ENCODE measurements around the gene TEAD1. TPM values are rescaled to one million over a fixed set of nuclear protein-coding genes. Genes with fewer than 3 reads are reported as not detected.
"Not testable (repeated sequence)": the region's sequence is repeated elsewhere in the genome, so short reads cannot be mapped to it uniquely, and the experiment has no call there.

Gene TEAD1
- total RNA-seq, 2 experiments from 2014 or later = 0.25 to 0.83 TPM

DNA sequence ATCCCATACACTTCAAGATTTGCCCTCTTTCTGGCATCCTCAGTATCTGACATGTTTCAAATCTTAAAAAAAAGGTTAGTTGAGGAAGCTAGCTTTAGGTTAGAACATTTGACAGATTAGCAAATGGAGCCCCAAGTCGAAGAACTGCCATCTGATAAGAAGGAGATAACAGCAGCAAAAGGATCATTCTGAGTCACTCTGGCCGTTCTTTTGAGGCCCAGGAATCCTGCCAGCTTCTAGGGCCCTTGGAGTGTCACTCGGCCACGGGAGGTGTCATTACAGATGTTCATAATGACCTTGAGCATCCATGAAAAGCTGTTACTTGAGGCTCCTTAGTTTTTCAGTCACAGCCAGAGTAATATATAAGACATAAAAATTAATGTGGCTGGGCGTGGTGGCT lies 202.8 kb downstream of the TEAD1 start:
- TF ChIP-seq, protein P1, sequence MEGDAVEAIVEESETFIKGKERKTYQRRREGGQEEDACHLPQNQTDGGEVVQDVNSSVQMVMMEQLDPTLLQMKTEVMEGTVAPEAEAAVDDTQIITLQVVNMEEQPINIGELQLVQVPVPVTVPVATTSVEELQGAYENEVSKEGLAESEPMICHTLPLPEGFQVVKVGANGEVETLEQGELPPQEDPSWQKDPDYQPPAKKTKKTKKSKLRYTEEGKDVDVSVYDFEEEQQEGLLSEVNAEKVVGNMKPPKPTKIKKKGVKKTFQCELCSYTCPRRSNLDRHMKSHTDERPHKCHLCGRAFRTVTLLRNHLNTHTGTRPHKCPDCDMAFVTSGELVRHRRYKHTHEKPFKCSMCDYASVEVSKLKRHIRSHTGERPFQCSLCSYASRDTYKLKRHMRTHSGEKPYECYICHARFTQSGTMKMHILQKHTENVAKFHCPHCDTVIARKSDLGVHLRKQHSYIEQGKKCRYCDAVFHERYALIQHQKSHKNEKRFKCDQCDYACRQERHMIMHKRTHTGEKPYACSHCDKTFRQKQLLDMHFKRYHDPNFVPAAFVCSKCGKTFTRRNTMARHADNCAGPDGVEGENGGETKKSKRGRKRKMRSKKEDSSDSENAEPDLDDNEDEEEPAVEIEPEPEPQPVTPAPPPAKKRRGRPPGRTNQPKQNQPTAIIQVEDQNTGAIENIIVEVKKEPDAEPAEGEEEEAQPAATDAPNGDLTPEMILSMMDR (IDR thresholded peaks at IDR 0.05) = no peak
- no peak for DNase-seq
- Mint-ChIP-seq H3K4me1 (ENCODE audit: low read depth) (no peaks in the 10 kb centered on the region), H3K9me3 (no peaks in the 10 kb centered on the region), H3K4me3 (no peak overlapping the region), H3K27ac (no peak overlapping the region), H3K27me3 (peaks cover 8% of the 10 kb centered on the region), H3K36me3 (ENCODE audit: low read depth) (no peaks in the 10 kb centered on the region)
- ChIA-PET POLR2A (interaction anchor here (1.4 kb wide), 1 partner anchor 13 kb away, joined by 3 read pairs; no protein-coding TSS in a partner anchor), CTCF (interaction anchor here (0.9 kb wide), 1 partner anchor 9 kb away, joined by 3 read pairs; no protein-coding TSS in a partner anchor)
- no peak for ATAC-seq
- intact Hi-C loops (cut with micrococcal nuclease) = no loop called here

DNA sequence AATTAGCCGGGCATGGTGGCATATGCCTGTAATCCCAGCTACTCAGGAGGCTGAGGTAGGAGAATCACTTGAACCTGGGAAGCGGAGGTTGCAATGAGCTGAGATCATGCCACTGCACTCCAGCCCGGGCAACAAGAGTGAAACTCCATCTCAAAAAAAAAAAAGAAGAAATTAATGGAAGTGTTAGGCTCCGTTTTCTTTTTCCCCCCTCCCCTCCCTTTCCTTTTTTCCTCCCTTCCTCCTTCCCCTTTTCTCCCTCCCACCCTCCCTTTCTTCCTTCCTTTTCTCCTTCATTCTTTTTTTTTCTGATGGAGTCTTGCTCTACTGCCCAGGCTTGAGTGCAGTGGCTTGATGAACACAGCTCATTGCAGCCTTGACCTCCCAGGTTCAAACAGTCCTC lies 203.3 kb downstream of the TEAD1 start:
- H3K36me3 Mint-ChIP-seq (ENCODE audit: low read depth); ATAC-seq; H3K4me1 Mint-ChIP-seq (ENCODE audit: low read depth); H3K9me3 Mint-ChIP-seq; H3K27me3 Mint-ChIP-seq; H3K27ac Mint-ChIP-seq; H3K4me3 Mint-ChIP-seq; intact Hi-C loops (cut with micrococcal nuclease); DNase-seq: not testable (repeated sequence)
- ChIA-PET POLR2A (interaction anchor here (1.4 kb wide), 1 partner anchor 13 kb away, joined by 3 read pairs; no protein-coding TSS in a partner anchor), CTCF (interaction anchor here (0.9 to 3.2 kb wide), 2 partner anchors 8 to 11 kb away, joined by 3 to 13 read pairs; no protein-coding TSS in a partner anchor)

DNA sequence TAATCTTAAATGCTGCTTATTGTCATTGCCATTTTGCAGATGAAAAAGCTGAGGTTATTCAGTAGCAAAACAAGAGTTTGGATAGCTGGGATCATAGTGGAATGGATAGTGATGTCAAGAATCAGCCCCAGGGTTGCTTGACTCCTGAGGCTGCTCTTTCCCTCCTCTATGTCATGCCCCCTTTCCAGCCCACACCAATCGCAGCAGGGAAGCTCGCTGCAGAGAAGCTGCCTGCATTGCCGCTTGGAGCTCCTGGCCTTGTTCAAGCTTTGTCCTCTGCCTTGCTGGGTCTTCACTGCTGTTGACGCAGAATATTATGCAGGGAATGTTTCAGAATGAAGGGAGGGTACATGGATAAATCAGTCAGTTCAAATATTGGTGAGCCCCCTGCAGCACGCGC lies 206.1 kb downstream of the TEAD1 start:
- H3K4me1 Mint-ChIP-seq (ENCODE audit: low read depth) = no peaks in the 10 kb centered on the region
- peaks cover 5% of the 10 kb centered on the region for H3K27me3 Mint-ChIP-seq
- ChIA-PET POLR2A (no interaction called here), CTCF (interaction anchor here (1.4 to 3.2 kb wide), 2 partner anchors 9 to 549 kb away, joined by 7 to 13 read pairs; no protein-coding TSS in a partner anchor)
- DNase-seq (no peak), ATAC-seq (no peak)
- intact Hi-C loops (cut with micrococcal nuclease) = loop anchor here (10.0 kb wide), 1 partner anchor 206 kb away; the partner anchor contains the start of gene TEAD1
- no peak overlapping the region for H3K27ac Mint-ChIP-seq
- no peaks in the 10 kb centered on the region for H3K36me3 Mint-ChIP-seq (ENCODE audit: low read depth)
- no peak overlapping the region for H3K4me3 Mint-ChIP-seq
- H3K9me3 Mint-ChIP-seq = no peaks in the 10 kb centered on the region
- TF ChIP-seq, protein P1 (IDR thresholded peaks at IDR 0.05) = no peak

DNA sequence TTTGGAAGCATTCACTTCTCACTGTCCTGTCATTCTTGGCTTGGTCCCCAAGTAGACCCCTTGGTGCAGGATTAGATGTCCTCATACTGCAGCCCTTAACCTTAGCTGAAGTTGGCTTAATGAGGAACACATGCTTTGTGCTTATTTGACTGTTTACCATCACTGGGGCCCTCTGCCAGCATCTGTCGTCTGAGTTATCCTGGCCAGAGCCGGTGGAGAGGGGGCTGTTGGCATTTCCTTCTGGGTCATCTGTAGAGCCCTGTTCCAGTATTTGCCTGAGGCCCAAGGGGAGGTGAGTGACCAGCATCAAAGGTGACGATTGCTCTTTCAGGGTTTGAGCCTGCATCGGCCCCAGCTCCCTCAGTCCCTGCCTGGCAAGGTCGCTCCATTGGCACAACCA lies 208.4 kb downstream of the TEAD1 start:
- H3K4me1 Mint-ChIP-seq (ENCODE audit: low read depth) = no peaks in the 10 kb centered on the region
- DNase-seq (no peak), ATAC-seq (no peak)
- intact Hi-C loops (cut with micrococcal nuclease) = loop anchor here (10.0 kb wide), 1 partner anchor 208 kb away; the partner anchor contains the start of gene TEAD1
- no peaks in the 10 kb centered on the region for H3K9me3 Mint-ChIP-seq
- H3K27ac Mint-ChIP-seq = no peak overlapping the region
- POLR2A ChIA-PET = no interaction called here
- H3K4me3 Mint-ChIP-seq = no peak overlapping the region
- H3K36me3 Mint-ChIP-seq (ENCODE audit: low read depth) = no peaks in the 10 kb centered on the region
- CTCF ChIA-PET = interaction anchor here (1.0 to 1.6 kb wide), 3 partner anchors 8 to 552 kb away, joined by 3 to 8 read pairs (median 5); no protein-coding TSS in a partner anchor
- TF ChIP-seq, protein P1 (IDR thresholded peaks at IDR 0.05) = no peak
- peaks cover 5% of the 10 kb centered on the region for H3K27me3 Mint-ChIP-seq

DNA sequence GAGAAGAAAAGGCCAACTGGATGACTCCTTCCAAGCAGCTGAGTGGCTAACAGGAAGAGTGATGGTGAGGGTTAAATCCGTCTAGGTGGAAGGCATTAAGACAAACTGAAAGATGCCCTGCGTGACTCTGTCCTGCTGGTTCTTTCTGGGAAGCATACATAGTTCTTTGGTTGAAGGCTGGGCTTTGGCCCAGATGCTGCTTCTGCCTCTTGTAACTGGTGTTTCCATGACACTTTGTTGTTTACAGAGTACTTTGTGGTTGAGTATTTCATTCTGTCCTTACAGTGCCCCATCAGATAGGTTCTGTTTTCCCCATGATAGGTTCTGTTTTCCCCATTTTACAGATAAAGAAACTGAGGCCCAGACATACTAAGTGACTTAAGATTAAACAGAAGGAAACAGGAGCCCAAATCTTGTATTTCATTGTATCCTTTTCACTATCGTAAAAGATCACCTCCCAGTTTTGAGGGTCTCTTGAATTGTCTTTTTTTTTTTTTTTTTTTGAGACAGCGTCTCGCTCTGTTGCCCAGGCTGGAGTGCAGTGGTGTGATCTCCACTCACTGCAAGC lies 210.6 kb downstream of the TEAD1 start:
- H3K27ac Mint-ChIP-seq = no peak overlapping the region
- ATAC-seq = no peak
- ChIA-PET CTCF (interaction anchor here (1.1 to 10.2 kb wide), 4 partner anchors 8 to 554 kb away, joined by 3 to 120 read pairs (median 3); no protein-coding TSS in a partner anchor), POLR2A (no interaction called here)
- no peaks in the 10 kb centered on the region for H3K9me3 Mint-ChIP-seq
- no peak for DNase-seq
- peaks cover 4% of the 10 kb centered on the region for H3K27me3 Mint-ChIP-seq
- H3K4me3 Mint-ChIP-seq = no peak overlapping the region
- H3K4me1 Mint-ChIP-seq (ENCODE audit: low read depth) = no peaks in the 10 kb centered on the region
- TF ChIP-seq, protein P1 (IDR thresholded peaks at IDR 0.05) = no peak
- intact Hi-C loops (cut with micrococcal nuclease) = loop anchor here (5.0 to 10.0 kb wide), 2 partner anchors 210 to 283 kb away; partner anchors contain the start of gene TEAD1
- no peaks in the 10 kb centered on the region for H3K36me3 Mint-ChIP-seq (ENCODE audit: low read depth)
